ENCODE measurements around the gene CHFR. TPM values are rescaled to one million over a fixed set of nuclear protein-coding genes. Genes with fewer than 3 reads are reported as not detected.

Gene CHFR
- total and polyA plus RNA-seq, 9 of the 15 experiments (the other 6 are each of a cell fraction or from before 2014, with no cell fraction given), result 0.61 to 33.9 (median 19.3) TPM

DNA sequence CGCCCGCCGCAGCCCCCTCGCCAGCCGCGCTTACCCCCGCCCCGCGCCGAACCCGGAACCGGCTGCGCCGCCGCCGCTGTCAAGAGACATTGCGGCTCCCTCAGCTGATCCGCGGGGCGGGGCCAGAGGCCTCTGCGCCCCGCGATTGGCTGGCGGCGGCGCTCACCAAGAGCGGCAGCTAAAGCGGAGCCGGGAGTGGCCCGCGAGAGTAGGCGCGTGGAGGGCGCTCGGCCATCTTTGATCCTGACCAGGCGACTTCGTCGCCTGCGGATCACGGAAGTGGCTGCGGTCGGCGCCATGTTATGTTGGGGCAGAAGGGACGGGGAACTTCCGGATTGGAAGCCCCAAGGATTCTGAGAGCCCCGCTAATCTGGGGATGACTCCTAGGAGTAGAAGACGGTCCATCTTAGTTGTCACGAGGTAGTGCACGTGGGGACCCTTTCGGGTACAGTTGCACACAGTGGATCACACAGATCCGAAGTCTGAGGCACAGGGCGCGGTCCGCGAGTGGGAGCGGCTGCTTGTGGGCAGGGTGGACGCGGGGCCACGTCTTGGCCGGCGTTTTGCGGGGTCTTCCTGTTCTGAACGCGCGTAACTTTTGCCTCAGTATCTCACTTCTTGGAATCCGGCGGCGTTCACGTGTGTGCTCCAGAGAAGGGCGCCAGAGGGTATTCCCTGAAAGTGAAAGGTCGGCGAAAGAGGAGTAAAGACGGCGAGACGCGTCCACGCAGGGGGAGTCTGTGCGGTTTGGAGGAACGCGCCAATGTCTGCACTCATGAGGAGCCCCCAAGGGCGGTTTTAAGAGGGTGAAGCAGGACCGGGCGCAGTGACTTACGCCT, at the start of gene CHFR (continued):
- TF ChIP-seq, protein P1, sequence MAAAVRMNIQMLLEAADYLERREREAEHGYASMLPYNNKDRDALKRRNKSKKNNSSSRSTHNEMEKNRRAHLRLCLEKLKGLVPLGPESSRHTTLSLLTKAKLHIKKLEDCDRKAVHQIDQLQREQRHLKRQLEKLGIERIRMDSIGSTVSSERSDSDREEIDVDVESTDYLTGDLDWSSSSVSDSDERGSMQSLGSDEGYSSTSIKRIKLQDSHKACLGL (CRISPR knock-in tag; IDR thresholded peaks at IDR 0.05; ENCODE audit: borderline replicate concordance, poor library complexity, severe bottlenecking), result no peak
- no peak for TF ChIP-seq ZKSCAN8 (CRISPR knock-in tag; IDR thresholded peaks at IDR 0.05)
- no peak for TF ChIP-seq ZNF79 (CRISPR knock-in tag; IDR thresholded peaks at IDR 0.05; ENCODE audit: low read depth)
- no peak for TF ChIP-seq ZNF143 (CRISPR knock-in tag; IDR thresholded peaks at IDR 0.05)
- TF ChIP-seq, protein P2, sequence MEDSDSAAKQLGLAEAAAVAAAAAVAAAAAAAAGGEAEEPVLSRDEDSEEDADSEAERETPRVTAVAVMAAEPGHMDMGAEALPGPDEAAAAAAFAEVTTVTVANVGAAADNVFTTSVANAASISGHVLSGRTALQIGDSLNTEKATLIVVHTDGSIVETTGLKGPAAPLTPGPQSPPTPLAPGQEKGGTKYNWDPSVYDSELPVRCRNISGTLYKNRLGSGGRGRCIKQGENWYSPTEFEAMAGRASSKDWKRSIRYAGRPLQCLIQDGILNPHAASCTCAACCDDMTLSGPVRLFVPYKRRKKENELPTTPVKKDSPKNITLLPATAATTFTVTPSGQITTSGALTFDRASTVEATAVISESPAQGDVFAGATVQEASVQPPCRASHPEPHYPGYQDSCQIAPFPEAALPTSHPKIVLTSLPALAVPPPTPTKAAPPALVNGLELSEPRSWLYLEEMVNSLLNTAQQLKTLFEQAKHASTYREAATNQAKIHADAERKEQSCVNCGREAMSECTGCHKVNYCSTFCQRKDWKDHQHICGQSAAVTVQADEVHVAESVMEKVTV (CRISPR knock-in tag; IDR thresholded peaks at IDR 0.05), result no peak
- no peak for TF ChIP-seq JUNB (CRISPR knock-in tag; conservative IDR thresholded peaks at IDR 0.05)
- no peak; the same call in 1 of the 2 replicates for TF ChIP-seq ZNF274 (IDR thresholded peaks at IDR 0.05; ENCODE audit: borderline replicate concordance, low read depth, low read length)
- TF ChIP-seq ADNP (tag; IDR thresholded peaks at IDR 0.05), result no peak
- TF ChIP-seq, protein P3, sequence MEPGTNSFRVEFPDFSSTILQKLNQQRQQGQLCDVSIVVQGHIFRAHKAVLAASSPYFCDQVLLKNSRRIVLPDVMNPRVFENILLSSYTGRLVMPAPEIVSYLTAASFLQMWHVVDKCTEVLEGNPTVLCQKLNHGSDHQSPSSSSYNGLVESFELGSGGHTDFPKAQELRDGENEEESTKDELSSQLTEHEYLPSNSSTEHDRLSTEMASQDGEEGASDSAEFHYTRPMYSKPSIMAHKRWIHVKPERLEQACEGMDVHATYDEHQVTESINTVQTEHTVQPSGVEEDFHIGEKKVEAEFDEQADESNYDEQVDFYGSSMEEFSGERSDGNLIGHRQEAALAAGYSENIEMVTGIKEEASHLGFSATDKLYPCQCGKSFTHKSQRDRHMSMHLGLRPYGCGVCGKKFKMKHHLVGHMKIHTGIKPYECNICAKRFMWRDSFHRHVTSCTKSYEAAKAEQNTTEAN (CRISPR knock-in tag; IDR thresholded peaks at IDR 0.05), result no peak
- TF ChIP-seq ZNF561 (CRISPR knock-in tag; conservative IDR thresholded peaks at IDR 0.05), result no peak
- no peak for TF ChIP-seq SMARCE1 (IDR thresholded peaks at IDR 0.05)
- TF ChIP-seq ILF3 (IDR thresholded peaks at IDR 0.05; ENCODE audit: borderline replicate concordance), result no peak
- no peak for TF ChIP-seq GATAD2A (IDR thresholded peaks at IDR 0.05)
- TF ChIP-seq RBBP5 (IDR thresholded peaks at IDR 0.05; ENCODE audit: borderline replicate concordance, insufficient read depth, low read length, poor library complexity, severe bottlenecking), result peak; percentile 53
- TF ChIP-seq ZNF41 (CRISPR knock-in tag; conservative IDR thresholded peaks at IDR 0.05), result no peak
- TF ChIP-seq, protein P4, sequence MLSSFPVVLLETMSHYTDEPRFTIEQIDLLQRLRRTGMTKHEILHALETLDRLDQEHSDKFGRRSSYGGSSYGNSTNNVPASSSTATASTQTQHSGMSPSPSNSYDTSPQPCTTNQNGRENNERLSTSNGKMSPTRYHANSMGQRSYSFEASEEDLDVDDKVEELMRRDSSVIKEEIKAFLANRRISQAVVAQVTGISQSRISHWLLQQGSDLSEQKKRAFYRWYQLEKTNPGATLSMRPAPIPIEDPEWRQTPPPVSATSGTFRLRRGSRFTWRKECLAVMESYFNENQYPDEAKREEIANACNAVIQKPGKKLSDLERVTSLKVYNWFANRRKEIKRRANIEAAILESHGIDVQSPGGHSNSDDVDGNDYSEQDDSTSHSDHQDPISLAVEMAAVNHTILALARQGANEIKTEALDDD (IDR thresholded peaks at IDR 0.05), result no peak
- 0 out of 2 replicates have a peak, but pooled peaks have one; percentile 27 for TF ChIP-seq SUPT5H (IDR thresholded peaks at IDR 0.05)
- TF ChIP-seq PTRF (tag; IDR thresholded peaks at IDR 0.05), result no peak
- no peak for TF ChIP-seq CEBPB (tag; IDR thresholded peaks at IDR 0.05)
- TF ChIP-seq NCOA4 (IDR thresholded peaks at IDR 0.05; ENCODE audit: partially characterized antibody), result no peak
- TF ChIP-seq CHD4 (IDR thresholded peaks at IDR 0.05; ENCODE audit: insufficient read depth, insufficient replicate concordance, low read depth, low read length, poor library complexity, severe bottlenecking), result no peak
- TF ChIP-seq CHD1 (IDR thresholded peaks at IDR 0.05; ENCODE audit: low read length), result no peak
- TF ChIP-seq MCM2 (IDR thresholded peaks at IDR 0.05; ENCODE audit: low read depth), result no peak

Data from K562 (cell line).